Measurements from ENCODE around the gene FGD6.

DNA sequence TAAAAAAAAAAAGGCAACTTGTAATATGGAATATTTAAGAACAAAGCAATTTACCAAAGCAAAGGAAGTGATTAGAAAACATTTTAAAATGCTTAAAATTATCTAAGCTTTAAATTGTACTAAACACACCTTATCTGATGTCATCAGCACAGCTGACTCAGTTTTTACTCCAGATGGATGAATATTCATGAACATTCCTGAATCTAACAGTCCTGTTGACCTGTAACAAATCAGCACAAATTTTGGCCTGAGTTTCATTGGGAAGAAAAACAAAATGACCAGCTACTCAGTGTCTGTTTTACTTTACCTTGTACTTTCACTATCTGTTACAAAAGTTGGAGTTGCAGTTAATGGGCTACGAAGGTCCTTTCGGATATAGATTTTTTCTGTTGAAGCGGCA, 159.8 kb downstream of the FGD6 start:
- TF ChIP-seq, protein P1, sequence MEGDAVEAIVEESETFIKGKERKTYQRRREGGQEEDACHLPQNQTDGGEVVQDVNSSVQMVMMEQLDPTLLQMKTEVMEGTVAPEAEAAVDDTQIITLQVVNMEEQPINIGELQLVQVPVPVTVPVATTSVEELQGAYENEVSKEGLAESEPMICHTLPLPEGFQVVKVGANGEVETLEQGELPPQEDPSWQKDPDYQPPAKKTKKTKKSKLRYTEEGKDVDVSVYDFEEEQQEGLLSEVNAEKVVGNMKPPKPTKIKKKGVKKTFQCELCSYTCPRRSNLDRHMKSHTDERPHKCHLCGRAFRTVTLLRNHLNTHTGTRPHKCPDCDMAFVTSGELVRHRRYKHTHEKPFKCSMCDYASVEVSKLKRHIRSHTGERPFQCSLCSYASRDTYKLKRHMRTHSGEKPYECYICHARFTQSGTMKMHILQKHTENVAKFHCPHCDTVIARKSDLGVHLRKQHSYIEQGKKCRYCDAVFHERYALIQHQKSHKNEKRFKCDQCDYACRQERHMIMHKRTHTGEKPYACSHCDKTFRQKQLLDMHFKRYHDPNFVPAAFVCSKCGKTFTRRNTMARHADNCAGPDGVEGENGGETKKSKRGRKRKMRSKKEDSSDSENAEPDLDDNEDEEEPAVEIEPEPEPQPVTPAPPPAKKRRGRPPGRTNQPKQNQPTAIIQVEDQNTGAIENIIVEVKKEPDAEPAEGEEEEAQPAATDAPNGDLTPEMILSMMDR (IDR thresholded peaks at IDR 0.05), result no peak
- no peak for TF ChIP-seq POLR2A (IDR thresholded peaks at IDR 0.05)

Data from breast epithelium (tissue), 3 donors.